Panc1 (cell line): ENCODE data around the gene HYAL1. TPM values are rescaled to one million over a fixed set of nuclear protein-coding genes. Genes with fewer than 3 reads are reported as not detected.

ENCODE experiments used
- ATAC-seq: fragments of 200-7000 bp; cut with Tn5 transposase; 2 replicates; pipeline ENCODE4 v1.9.1; 2020; ENCODE audit warnings: mild to moderate bottlenecking, moderate library complexity
- BruUV-seq: library from RNA; stranded (reverse); fragments of 400-500 nt; replicated peaks from 2 replicates; lab custom pipeline; 2021; lab: Mats Ljungman, UMichigan
- CTCF ChIA-PET: fragments of 300-600 bp; sonication (Branson Sonifier 250); formaldehyde crosslinking; loops from one replicate; lab custom pipeline; 2022; ENCODE audit warnings: antibody characterized with exemption; lab: Charles Lee
- POLR2A ChIA-PET: fragments of 300-600 bp; sonication (Branson Sonifier 250); formaldehyde crosslinking; loops from one replicate; lab custom pipeline; 2022; ENCODE audit warnings: antibody characterized with exemption; lab: Charles Lee
- DNase-seq: peaks from one replicate; pipeline ENCODE4 v3.0.0-alpha.2; 2010; ENCODE audit warnings: low read depth, low spot score
- H3K27ac ChIP-seq: 2 replicates; pipeline ENCODE4 v1.5.1; 2011; ENCODE audit warnings: mild to moderate bottlenecking, low read length, inconsistent platforms
- H3K27me3 ChIP-seq: fragments of 200-500 bp; sonication (Bioruptor generic); 2 replicates; pipeline ENCODE4 v1.6.0; 2014; ENCODE audit warnings: low read length, inconsistent platforms; ENCODE audit not compliant: control insufficient read depth, insufficient read depth
- H3K36me3 ChIP-seq: fragments of 200-500 bp; sonication (Bioruptor generic); 2 replicates; pipeline ENCODE4 v1.5.1; 2014; ENCODE audit warnings: inconsistent platforms, mild to moderate bottlenecking, low read length, moderate library complexity; ENCODE audit not compliant: control insufficient read depth, insufficient read depth
- H3K4me1 ChIP-seq: 2 replicates; pipeline ENCODE4 v1.5.1; 2011; ENCODE audit warnings: inconsistent platforms, mild to moderate bottlenecking, low read length, moderate library complexity; ENCODE audit not compliant: control insufficient read depth, insufficient read depth
- H3K4me3 ChIP-seq, 2 experiments: 2 replicates each; pipeline ENCODE4 v1.5.1; 2011 to 2012; ENCODE audit warnings: low read depth in 2 of 2, low read length in 2 of 2, mild to moderate bottlenecking in 2 of 2, inconsistent platforms in 1 of 2, moderate library complexity in 1 of 2
- H3K9me3 ChIP-seq: fragments of 200-500 bp; sonication (Bioruptor generic); 2 replicates; pipeline ENCODE4 v1.5.1; 2014; ENCODE audit warnings: low read depth, mild to moderate bottlenecking, inconsistent platforms, low read length, moderate library complexity; ENCODE audit not compliant: control insufficient read depth, insufficient read depth
- POLR2AphosphoS5 ChIP-seq: IDR thresholded peaks from 2 replicates; pipeline ENCODE4 v1.6.1; 2012; ENCODE audit warnings: mild to moderate bottlenecking, low read depth, low read length, moderate library complexity
- SIN3A ChIP-seq: IDR thresholded peaks from 2 replicates; pipeline ENCODE4 v1.6.1; 2012; ENCODE audit warnings: low read depth, mild to moderate bottlenecking, low read length, moderate library complexity, borderline replicate concordance; ENCODE audit not compliant: insufficient read depth
- TCF7L2 ChIP-seq: IDR thresholded peaks from 2 replicates; pipeline ENCODE4 v1.6.1; 2011; ENCODE audit warnings: mild to moderate bottlenecking, low read depth, low read length, inconsistent platforms
- in situ Hi-C: cut with HindIII; loops from 2 replicates; pipeline ENCODE4 v1.10.0; 2016; ENCODE audit warnings: low sequenced_read_pairs, low pct_unique_long_range_greater_than_20kb
- intact Hi-C: fragments of 100-400 bp; cut with micrococcal nuclease; formaldehyde crosslinking; loops from one replicate; pipeline ENCODE4 v1.10.0; 2022; ENCODE audit not compliant: unreplicated experiment
- total RNA-seq: library from RNA; stranded (reverse); gene quantifications from one replicate; pipeline ENCODE4 v1.2.1, GENCODE V29; 2021; ENCODE audit not compliant: unreplicated experiment
- TF ChIP-seq, protein P1 (sequence below): fragments of 450-650 bp; IDR thresholded peaks from 2 replicates; pipeline ENCODE4 v1.5.1; 2017; ENCODE audit warnings: mild to moderate bottlenecking
- TF ChIP-seq, protein P2 (sequence below), 2 experiments: IDR thresholded peaks; 2 replicates each; pipeline ENCODE4 v1.6.1; 2011 to 2012; ENCODE audit warnings: low read depth in 2 of 2, control low read depth in 1 of 2, low read length in 1 of 2, mild to moderate bottlenecking in 1 of 2, moderate library complexity in 1 of 2; ENCODE audit not compliant: insufficient read depth in 1 of 2

The HYAL1 gene
- total RNA-seq, 1 experiment from 2014 or later, result 0.18 TPM

DNA sequence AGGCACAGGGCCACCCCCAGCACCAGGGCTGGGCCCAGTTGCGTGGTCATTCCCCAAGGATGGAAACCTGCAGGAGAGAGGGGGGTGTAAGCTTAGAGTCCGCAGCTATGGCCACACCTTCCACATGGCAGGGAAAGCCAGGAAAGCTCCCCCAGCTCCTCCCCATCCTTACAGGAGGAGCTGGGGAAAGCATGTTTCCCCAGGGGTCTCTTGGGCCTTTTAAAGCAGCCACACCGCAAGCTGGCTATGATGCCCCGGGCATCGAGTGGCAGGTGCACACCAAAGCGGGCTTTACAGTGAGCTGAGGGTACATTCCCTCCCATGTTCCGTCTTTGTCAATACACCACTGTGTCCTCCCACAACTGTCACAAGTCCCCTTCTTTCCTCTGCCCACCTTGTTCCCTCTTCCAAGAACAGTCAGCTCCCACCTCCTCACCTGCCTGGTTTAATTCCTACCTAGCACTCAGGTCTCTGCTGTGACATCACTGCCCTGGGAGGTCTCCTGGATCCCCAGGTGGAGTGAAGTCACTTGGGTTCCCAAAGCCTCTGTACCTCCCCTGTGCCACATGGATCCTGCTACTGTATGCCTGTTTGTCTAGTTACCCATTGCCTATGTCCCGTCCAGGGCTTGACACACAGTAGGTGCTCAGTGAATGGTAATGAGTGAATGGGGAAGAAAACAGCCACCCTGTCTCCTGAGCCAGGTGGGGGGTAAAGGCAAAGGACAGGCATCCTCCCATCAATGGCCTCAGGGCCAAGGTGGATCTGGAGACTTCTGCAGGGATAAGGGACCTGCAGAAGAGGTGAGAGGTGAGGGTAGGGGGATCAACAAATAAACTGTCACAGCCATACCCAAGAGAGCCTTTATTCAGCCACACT is 7.6 kb downstream of the HYAL1 start:
- DNase-seq, result no peak
- Histone ChIP-seq H3K4me1 (peaks cover 13% of the 10 kb centered on the region), H3K36me3 (no peaks in the 10 kb centered on the region), H3K4me3 (no peak overlapping the region), H3K27me3 (no peaks in the 10 kb centered on the region), H3K9me3 (no peaks in the 10 kb centered on the region), H3K27ac (no peak overlapping the region)
- BruUV-seq, result no TSS peak
- ChIA-PET CTCF (no interaction called here), POLR2A (no interaction called here)
- ATAC-seq, result no peak
- intact Hi-C loops, result no loop called here
- in situ Hi-C loops, result no loop called here
- TF ChIP-seq, protein P1, sequence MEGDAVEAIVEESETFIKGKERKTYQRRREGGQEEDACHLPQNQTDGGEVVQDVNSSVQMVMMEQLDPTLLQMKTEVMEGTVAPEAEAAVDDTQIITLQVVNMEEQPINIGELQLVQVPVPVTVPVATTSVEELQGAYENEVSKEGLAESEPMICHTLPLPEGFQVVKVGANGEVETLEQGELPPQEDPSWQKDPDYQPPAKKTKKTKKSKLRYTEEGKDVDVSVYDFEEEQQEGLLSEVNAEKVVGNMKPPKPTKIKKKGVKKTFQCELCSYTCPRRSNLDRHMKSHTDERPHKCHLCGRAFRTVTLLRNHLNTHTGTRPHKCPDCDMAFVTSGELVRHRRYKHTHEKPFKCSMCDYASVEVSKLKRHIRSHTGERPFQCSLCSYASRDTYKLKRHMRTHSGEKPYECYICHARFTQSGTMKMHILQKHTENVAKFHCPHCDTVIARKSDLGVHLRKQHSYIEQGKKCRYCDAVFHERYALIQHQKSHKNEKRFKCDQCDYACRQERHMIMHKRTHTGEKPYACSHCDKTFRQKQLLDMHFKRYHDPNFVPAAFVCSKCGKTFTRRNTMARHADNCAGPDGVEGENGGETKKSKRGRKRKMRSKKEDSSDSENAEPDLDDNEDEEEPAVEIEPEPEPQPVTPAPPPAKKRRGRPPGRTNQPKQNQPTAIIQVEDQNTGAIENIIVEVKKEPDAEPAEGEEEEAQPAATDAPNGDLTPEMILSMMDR, result no peak
- no peak for TF ChIP-seq POLR2AphosphoS5
- no peak for TF ChIP-seq TCF7L2
- no peak for TF ChIP-seq SIN3A
- TF ChIP-seq, protein P2, sequence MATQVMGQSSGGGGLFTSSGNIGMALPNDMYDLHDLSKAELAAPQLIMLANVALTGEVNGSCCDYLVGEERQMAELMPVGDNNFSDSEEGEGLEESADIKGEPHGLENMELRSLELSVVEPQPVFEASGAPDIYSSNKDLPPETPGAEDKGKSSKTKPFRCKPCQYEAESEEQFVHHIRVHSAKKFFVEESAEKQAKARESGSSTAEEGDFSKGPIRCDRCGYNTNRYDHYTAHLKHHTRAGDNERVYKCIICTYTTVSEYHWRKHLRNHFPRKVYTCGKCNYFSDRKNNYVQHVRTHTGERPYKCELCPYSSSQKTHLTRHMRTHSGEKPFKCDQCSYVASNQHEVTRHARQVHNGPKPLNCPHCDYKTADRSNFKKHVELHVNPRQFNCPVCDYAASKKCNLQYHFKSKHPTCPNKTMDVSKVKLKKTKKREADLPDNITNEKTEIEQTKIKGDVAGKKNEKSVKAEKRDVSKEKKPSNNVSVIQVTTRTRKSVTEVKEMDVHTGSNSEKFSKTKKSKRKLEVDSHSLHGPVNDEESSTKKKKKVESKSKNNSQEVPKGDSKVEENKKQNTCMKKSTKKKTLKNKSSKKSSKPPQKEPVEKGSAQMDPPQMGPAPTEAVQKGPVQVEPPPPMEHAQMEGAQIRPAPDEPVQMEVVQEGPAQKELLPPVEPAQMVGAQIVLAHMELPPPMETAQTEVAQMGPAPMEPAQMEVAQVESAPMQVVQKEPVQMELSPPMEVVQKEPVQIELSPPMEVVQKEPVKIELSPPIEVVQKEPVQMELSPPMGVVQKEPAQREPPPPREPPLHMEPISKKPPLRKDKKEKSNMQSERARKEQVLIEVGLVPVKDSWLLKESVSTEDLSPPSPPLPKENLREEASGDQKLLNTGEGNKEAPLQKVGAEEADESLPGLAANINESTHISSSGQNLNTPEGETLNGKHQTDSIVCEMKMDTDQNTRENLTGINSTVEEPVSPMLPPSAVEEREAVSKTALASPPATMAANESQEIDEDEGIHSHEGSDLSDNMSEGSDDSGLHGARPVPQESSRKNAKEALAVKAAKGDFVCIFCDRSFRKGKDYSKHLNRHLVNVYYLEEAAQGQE (IDR thresholded peaks at IDR 0.05; ENCODE audit: insufficient read depth in 1 of 2, low read depth in 2 of 2, low read length in 1 of 2), result no peak

DNA sequence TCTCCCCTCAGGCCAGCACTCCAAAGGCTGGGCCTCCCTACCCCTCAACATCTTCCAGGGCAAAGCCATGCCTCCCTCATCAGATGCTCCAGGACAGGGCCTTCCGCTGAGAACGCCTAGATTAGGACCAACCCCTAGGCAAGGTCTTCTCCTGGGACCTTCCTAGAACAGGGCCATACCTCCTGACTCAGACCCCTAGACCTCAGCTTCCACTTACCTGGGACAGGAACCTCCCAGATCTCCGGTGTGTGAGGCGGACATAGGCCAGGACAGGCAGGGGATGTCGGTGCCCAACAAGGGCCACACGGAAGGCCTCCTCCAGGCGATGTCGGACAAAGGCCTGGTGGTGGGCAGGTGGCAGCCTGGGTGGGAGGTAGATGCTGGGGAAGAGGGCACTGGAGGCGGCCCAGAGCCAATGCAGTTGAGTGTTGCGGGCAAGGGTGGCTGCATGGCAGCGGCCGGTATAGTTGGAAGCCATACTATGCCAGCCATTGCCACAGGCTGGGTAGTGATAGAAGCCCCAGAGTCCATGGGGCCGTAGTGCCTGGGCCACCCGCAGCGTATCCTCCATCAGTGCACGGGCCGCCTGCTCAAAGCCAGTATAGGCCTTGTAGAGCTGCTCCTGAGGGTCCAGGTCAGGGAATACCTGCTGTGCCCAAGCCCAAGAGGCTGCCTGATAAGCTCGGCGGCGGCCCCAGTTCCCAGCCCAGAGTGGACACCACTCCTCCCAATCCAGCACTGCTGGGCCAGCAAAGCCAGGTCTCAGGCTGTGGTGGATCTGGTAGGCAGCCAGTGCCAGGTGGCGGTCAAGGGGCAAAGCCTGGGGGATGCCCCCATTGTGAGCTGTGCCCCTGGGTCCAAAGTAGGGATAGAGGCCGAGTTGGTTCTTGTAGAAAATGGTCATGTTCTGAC is 8.6 kb downstream of the HYAL1 start:
- TF ChIP-seq TCF7L2 (no peak), POLR2AphosphoS5 (no peak), SIN3A (no peak)
- TF ChIP-seq, protein P2 (IDR thresholded peaks at IDR 0.05; ENCODE audit: insufficient read depth in 1 of 2, low read depth in 2 of 2, low read length in 1 of 2), result no peak
- TF ChIP-seq, protein P1, result no peak
- H3K36me3 ChIP-seq, result no peaks in the 10 kb centered on the region
- in situ Hi-C loops (no loop called here), intact Hi-C loops (no loop called here)
- ATAC-seq, result no peak
- POLR2A ChIA-PET, result no interaction called here
- no peak for DNase-seq
- no TSS peak for BruUV-seq
- H3K27me3 ChIP-seq, result no peaks in the 10 kb centered on the region
- no peaks in the 10 kb centered on the region for H3K9me3 ChIP-seq
- H3K4me3 ChIP-seq, result no peak overlapping the region
- CTCF ChIA-PET, result no interaction called here
- H3K27ac ChIP-seq, result no peak overlapping the region
- H3K4me1 ChIP-seq, result peaks cover 13% of the 10 kb centered on the region
